GM19023 (cell line): ENCODE results near the gene UBE3D.
"Not testable (repeated sequence)": the region's sequence is repeated elsewhere in the genome, so short reads cannot be mapped to it uniquely, and the experiment has no call there.

ENCODE experiments used
- ATAC-seq: cut with Tn5 transposase; IDR thresholded peaks from one replicate; pipeline ENCODE4 v1.9.1; 2021; ENCODE audit warnings: mild to moderate bottlenecking, moderate library complexity; ENCODE audit not compliant: unreplicated experiment

Gene UBE3D

GRCh38 chr6:82875573-82876185, 190.0 kb downstream of the UBE3D start:
- no peak for ATAC-seq

GRCh38 chr6:82874867-82875266, 190.8 kb downstream of the UBE3D start:
- ATAC-seq: no peak

- ATAC-seq: no peak
Observed at GRCh38 chr6:82872185-82872584, 193.5 kb downstream of the UBE3D start.

- no peak for ATAC-seq
Observed at GRCh38 chr6:82870582-82871172, 195.0 kb downstream of the UBE3D start.

GRCh38 chr6:82869493-82869892, 196.1 kb downstream of the UBE3D start:
- ATAC-seq: no peak

- ATAC-seq: no peak
Observed at GRCh38 chr6:82867946-82868345, 197.7 kb downstream of the UBE3D start.

- ATAC-seq: no peak
Observed at GRCh38 chr6:82866446-82866845, 199.2 kb downstream of the UBE3D start.

GRCh38 chr6:82865461-82865860, 200.2 kb downstream of the UBE3D start:
- no peak for ATAC-seq

GRCh38 chr6:82863781-82864180, 201.9 kb downstream of the UBE3D start:
- ATAC-seq: no peak

- ATAC-seq: no peak
Observed at GRCh38 chr6:82862543-82862942, 203.1 kb downstream of the UBE3D start.

GRCh38 chr6:82861121-82861520, 204.5 kb downstream of the UBE3D start:
- no peak for ATAC-seq

- ATAC-seq: not testable (repeated sequence)
Observed at GRCh38 chr6:82856077-82856476, 209.6 kb downstream of the UBE3D start.

GRCh38 chr6:82852904-82853303, 212.7 kb downstream of the UBE3D start:
- ATAC-seq: not testable (repeated sequence)

GRCh38 chr6:82843291-82843885, 222.3 kb downstream of the UBE3D start:
- no peak for ATAC-seq

GRCh38 chr6:82842721-82843120, 222.9 kb downstream of the UBE3D start:
- ATAC-seq: no peak
